ENCODE results near the gene C14orf132.

C14orf132 gene

GRCh38 chr14:96035456-96035855 is 3.7 kb upstream of the C14orf132 start:
- TF ChIP-seq, protein P1, sequence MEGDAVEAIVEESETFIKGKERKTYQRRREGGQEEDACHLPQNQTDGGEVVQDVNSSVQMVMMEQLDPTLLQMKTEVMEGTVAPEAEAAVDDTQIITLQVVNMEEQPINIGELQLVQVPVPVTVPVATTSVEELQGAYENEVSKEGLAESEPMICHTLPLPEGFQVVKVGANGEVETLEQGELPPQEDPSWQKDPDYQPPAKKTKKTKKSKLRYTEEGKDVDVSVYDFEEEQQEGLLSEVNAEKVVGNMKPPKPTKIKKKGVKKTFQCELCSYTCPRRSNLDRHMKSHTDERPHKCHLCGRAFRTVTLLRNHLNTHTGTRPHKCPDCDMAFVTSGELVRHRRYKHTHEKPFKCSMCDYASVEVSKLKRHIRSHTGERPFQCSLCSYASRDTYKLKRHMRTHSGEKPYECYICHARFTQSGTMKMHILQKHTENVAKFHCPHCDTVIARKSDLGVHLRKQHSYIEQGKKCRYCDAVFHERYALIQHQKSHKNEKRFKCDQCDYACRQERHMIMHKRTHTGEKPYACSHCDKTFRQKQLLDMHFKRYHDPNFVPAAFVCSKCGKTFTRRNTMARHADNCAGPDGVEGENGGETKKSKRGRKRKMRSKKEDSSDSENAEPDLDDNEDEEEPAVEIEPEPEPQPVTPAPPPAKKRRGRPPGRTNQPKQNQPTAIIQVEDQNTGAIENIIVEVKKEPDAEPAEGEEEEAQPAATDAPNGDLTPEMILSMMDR (IDR thresholded peaks at IDR 0.05; ENCODE audit: insufficient read depth, low read length, missing control alignments), result no peak
- no peak overlapping the region for H3K4me3 ChIP-seq (ENCODE audit: low read depth, low read length)
- no peak for DNase-seq (ENCODE audit: low read depth, low spot score)
- ChIA-PET POLR2A (no interaction called here), CTCF (no interaction called here)

- TF ChIP-seq, protein P1 (IDR thresholded peaks at IDR 0.05; ENCODE audit: insufficient read depth, low read length, missing control alignments), result no peak
- ChIA-PET CTCF (interaction anchor here (0.7 to 1.3 kb wide), 4 partner anchors 10 to 61 kb away, joined by 3 to 5 read pairs (median 5); no protein-coding TSS in a partner anchor), POLR2A (no interaction called here)
- DNase-seq (ENCODE audit: low read depth, low spot score), result no peak
- H3K4me3 ChIP-seq (ENCODE audit: low read depth, low read length), result no peak overlapping the region; the same call in 1 of the 2 replicates
These were observed 1.1 kb upstream of the C14orf132 start for GRCh38 chr14:96037891-96038557.

GRCh38 chr14:96038558-96038919 is 623 bp upstream of the C14orf132 start:
- TF ChIP-seq, protein P1 (IDR thresholded peaks at IDR 0.05; ENCODE audit: insufficient read depth, low read length, missing control alignments), result no peak
- H3K4me3 ChIP-seq (ENCODE audit: low read depth, low read length), result peak overlapping the region; percentile 88
- CTCF ChIA-PET, result interaction anchor here (0.7 to 1.3 kb wide), 4 partner anchors 10 to 60 kb away, joined by 3 to 5 read pairs (median 5); no protein-coding TSS in a partner anchor
- no peak for DNase-seq (ENCODE audit: low read depth, low spot score)
- POLR2A ChIA-PET, result no interaction called here

DNA sequence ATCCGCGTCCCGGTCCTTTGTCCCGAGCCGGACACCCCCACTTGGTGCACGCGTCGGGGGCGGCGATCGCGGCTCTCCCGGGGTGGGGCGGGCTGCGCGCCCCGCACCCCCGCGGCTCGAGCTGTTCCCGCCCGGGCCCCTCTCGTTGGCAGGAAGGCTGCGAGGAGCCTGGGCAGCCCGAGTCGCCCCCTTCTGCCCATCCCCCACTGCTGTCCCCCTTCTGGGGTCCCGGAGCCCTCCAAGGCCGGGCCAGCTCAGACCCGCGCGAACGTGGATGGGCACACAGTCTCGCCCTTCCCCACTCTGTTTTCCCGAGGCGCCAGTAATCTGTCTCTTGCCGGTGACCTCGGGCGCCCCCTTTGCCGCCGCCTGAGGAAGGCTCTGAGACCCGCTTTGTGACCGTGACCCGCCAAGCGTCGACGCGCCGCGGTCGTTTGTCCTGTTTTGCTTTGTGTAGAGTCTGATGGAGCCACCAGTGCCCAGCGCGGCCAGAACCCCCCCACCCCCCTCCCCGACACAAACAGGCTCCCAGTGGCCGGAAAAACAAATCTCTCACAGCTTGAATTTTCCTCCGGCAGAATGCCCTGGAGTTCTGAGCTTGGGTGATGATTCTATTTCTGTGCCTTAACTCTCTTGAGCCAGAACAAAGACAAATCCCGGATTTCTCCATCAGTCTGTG is 610 bp downstream of the C14orf132 start:
- TF ChIP-seq, protein P1 (IDR thresholded peaks at IDR 0.05; ENCODE audit: insufficient read depth, low read length, missing control alignments), result peak; percentile 53
- H3K4me3 ChIP-seq (ENCODE audit: low read depth, low read length), result peak overlapping the region; percentile 88
- POLR2A ChIA-PET, result interaction anchor here (0.6 to 1.0 kb wide), 5 partner anchors 9 to 533 kb away, joined by 3 to 5 read pairs (median 3); no protein-coding TSS in a partner anchor
- CTCF ChIA-PET, result interaction anchor here (0.8 to 3.2 kb wide), 7 partner anchors 24 to 432 kb away, joined by 3 to 18 read pairs (median 3); no protein-coding TSS in a partner anchor
- no peak for DNase-seq (ENCODE audit: low read depth, low spot score)

- POLR2A ChIA-PET, result no interaction called here
- no peak for DNase-seq (ENCODE audit: low read depth, low spot score)
- CTCF ChIA-PET, result interaction anchor here (1.1 to 3.2 kb wide), 2 partner anchors 57 to 60 kb away, joined by 4 to 18 read pairs; no protein-coding TSS in a partner anchor
- TF ChIP-seq, protein P1 (IDR thresholded peaks at IDR 0.05; ENCODE audit: insufficient read depth, low read length, missing control alignments), result no peak
- peak overlapping the region; percentile 88 for H3K4me3 ChIP-seq (ENCODE audit: low read depth, low read length)
These were observed 1.7 kb downstream of the C14orf132 start for GRCh38 chr14:96040828-96041371.
